AG09319 (cell line): ENCODE data around the gene MOSMO.
"Not testable (repeated sequence)": the region's sequence is repeated elsewhere in the genome, so short reads cannot be mapped to it uniquely, and the experiment has no call there.

Experiments used
- DNase-seq: peaks from one replicate; pipeline ENCODE4 v3.0.0-alpha.2; 2010; ENCODE audit warnings: low read depth; ENCODE audit errors: extremely low read depth
- TF ChIP-seq, protein P1 (sequence below): IDR thresholded peaks from 2 replicates; pipeline ENCODE4 v1.5.1; 2011; ENCODE audit warnings: low read depth, mild to moderate bottlenecking, inconsistent platforms, low read length, moderate library complexity

The MOSMO gene

DNA sequence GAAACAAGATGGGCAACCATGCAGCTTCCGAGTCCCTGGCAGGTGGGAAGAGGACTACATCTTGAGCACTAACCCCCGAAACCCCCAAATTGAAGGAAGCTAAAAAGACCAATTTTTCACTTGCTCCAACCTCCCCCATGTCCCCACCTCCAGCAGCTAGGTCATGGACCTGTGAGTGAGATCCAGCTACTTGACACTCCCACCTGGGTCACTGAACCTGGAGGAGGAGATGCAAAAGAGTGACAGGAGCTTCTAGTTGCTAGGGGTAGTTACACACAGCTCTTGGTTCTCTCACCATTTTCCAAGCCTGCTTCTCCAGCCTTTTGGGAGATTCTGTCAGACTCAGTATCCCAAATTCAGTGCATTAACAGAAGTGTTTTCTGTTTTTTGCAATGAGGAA is 18.2 kb upstream of the MOSMO start:
- TF ChIP-seq, protein P1, sequence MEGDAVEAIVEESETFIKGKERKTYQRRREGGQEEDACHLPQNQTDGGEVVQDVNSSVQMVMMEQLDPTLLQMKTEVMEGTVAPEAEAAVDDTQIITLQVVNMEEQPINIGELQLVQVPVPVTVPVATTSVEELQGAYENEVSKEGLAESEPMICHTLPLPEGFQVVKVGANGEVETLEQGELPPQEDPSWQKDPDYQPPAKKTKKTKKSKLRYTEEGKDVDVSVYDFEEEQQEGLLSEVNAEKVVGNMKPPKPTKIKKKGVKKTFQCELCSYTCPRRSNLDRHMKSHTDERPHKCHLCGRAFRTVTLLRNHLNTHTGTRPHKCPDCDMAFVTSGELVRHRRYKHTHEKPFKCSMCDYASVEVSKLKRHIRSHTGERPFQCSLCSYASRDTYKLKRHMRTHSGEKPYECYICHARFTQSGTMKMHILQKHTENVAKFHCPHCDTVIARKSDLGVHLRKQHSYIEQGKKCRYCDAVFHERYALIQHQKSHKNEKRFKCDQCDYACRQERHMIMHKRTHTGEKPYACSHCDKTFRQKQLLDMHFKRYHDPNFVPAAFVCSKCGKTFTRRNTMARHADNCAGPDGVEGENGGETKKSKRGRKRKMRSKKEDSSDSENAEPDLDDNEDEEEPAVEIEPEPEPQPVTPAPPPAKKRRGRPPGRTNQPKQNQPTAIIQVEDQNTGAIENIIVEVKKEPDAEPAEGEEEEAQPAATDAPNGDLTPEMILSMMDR = no peak
- DNase-seq = no peak

DNA sequence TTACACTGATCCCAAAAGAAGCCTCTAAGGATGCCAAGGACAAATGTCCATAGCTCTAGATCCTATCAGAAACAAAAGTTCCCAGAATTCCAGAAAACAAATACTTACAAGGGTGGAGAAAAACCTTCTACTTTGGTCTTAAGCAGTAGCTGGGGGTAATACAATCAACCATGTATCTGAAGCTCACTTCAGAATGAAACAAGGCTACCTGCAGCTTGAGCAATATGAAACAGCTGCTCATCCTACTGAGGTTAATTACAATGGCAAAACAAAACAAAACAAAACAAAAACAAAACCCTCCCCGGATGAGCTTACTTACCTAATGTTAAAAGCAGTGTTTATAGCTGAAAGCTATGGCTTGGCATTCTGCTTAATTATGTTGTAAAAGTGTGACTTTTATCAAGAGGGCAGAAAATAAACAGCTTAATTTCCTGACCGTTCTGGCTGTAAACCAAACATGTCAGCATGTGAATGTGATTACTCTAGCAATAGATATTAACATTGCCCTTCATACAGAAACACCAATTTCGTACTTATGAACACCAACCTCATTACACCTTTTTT is 17.4 kb upstream of the MOSMO start:
- TF ChIP-seq, protein P1 = no peak
- DNase-seq = no peak

DNA sequence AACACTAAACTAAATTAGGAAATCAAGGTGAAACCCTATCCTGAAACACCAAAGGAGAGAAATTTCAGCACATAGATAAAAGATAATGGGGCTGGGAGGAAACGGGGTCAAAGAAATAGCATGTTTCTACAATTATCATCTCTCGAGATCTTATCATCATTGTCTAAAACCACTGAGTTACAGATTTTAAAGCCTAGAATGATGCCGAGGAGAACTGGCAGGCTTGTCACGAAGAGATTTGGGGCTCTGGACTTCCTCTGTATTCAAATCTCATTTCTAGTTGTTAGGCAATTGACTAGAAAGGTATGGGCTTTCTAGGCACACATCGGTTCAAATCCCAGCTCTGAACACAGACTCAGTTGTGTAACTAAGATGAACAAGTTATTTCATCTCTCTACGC is 16.3 kb upstream of the MOSMO start:
- TF ChIP-seq, protein P1 = no peak
- DNase-seq = no peak

DNA sequence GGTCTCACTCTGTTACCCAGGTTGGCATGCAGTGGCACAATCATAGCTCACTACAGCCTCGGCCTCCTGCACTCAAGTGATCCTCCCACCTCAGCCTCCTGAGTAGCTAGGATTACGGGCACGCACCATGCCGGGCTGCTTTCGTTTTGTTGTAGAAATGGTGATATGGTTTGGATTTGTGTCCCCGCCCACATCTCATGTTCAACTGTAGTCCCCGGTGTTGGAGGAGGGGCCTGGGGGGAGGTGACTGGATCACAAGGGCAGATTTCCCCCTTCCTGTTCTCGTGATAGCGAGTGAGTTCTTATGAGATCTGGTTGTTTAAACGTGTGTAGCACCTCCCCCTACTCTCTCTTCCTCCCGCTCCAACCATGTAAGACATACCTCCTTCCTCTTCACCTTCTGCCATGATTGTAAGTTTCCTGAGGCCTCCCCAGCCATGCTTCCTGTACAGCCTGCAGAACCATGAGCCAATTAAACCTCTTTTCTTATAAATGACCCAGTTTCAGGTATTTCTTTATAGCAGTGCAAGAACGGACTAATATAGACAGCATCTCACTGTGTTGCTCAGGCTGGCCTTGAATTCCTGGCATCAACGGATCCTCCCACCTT is 12.9 kb upstream of the MOSMO start:
- no peak for DNase-seq
- TF ChIP-seq, protein P1 = no peak

DNA sequence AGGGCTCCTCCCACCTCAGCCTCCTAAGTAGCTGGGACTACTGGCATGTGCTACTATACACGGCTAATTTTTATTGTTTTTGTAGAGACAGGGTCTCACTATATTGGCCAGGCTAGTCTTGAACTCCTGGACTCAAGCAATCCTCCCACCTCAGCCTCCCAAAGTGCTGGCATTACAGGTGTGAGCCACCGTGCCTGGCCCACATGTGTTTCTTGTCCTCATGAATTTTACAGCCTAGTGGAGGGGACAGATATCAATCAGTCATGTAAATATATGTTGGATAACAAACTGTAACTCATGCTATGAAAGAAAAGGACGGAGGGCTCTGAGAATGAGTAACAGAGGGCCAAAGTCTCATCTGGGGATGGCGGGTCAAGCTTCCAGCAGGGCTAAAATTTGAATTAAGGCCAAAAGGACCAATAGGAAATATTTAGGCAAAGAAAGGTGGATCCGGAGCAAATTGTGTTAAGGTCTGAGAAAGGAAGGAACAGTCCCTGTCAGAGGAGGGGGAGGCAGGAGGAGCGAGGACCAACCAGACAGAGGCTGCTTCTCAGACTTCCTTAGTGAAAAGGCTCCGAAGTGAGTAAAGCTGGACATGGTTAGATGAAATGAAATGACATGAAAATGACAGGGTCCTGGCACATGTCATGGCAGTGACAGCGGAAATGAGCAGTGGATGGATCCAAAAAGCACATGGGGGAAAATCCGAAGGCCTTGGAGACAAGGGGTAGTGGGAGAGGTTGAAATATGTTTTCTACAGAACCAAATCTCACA is 10.8 kb upstream of the MOSMO start:
- TF ChIP-seq, protein P1 = no peak
- DNase-seq = no peak

DNA sequence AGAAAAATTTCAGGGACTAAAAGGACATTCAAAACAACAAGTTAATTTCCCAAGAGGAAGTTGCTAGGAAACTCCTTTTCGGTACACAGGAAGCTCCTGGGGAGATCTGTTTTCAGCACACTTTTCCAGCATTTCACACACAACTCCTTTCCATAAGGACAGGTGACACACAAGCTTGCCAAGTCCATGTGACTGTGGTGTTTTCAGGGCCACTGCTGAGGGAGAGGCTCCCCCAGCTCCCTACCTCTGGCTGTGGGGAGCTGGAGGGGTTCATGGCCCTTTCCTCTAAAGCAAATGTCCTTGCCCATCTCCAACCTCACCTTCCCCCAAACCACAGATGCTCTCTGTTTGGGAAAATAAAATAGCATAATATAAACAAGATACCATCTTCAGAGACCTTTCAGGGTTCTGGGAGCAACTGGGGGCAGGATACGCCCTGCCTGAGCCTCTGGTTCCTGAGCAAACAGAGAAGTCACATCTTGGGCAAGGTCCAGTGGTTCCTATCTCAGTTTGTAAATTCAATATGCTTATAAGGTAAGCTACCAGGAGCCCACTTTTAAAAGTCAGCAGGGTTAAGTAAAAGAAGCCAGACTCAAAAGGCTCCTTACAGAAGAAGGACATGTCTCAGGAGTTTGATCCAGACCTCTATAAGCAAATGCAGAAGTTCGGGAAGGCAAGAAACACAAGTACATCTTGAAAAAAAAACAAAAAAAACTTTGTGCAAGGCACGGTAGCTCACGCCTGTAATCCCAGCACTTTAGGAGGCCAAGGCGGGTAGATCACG is 10.0 kb upstream of the MOSMO start:
- TF ChIP-seq, protein P1 = no peak
- DNase-seq = no peak

DNA sequence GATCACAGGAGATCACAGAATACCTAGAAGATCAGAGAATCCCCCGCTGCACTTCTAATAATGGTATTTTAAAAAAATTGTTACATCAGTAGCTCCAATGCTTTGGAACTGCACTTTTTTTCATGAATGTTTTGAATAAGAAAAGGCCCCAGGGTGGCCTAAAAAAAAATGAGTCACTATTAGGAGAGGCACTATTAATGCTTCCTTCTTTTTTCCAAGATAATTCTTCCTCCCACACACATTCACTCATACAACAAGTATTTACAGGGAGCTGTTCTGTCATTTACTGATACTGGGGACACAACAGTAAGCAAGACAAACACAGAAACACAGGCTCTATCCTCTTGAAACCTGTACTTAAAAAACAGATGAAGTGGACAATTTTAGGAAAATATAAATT is 6.3 kb upstream of the MOSMO start:
- DNase-seq = no peak
- TF ChIP-seq, protein P1 = no peak

DNA sequence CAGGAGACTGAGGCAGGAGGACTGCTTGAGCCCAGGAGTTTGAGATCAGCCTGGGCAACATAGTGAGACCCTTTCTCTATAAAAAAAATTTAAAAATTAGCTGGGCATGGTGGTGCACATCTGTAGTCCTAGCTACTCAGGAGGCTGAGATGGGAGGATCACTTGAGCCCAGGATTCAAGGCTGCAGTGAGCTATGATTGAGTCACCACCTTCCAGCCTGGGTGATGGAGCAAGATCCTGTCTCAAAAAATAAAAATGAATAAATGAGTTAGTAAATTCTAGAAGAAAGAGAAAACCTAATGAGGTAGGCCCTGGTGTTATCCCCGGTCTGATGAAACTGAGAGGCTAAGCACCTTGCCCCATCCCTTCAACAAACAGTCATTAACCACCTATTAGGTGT is 5.9 kb upstream of the MOSMO start:
- not testable (repeated sequence) for DNase-seq
